ENCODE data around the gene SRC. TPM values are rescaled to one million over a fixed set of nuclear protein-coding genes. Genes with fewer than 3 reads are reported as not detected.

SRC gene
- polyA plus RNA-seq, 1 donor = 16.6 TPM

- DNase-seq (ENCODE audit: low read depth) = no peak
Observed at GRCh38 chr20:37423545-37423944, 77.6 kb downstream of the SRC start.

- no peak for DNase-seq (ENCODE audit: low read depth)
Observed at GRCh38 chr20:37424062-37424851, 78.3 kb downstream of the SRC start.

GRCh38 chr20:37425103-37425625, 79.2 kb downstream of the SRC start:
- no peak for DNase-seq (ENCODE audit: low read depth)

- DNase-seq (ENCODE audit: low read depth) = no peak
Observed at GRCh38 chr20:37426106-37426505, 80.2 kb downstream of the SRC start.

- no peak for DNase-seq (ENCODE audit: low read depth)
Observed at GRCh38 chr20:37426978-37427377, 81.0 kb downstream of the SRC start.

- no peak for DNase-seq (ENCODE audit: low read depth)
Observed at GRCh38 chr20:37430044-37430443, 84.1 kb downstream of the SRC start.

- DNase-seq (ENCODE audit: low read depth) = no peak
Observed at GRCh38 chr20:37430778-37431460, 85.0 kb downstream of the SRC start.

GRCh38 chr20:37431786-37432185, 85.8 kb downstream of the SRC start:
- no peak for DNase-seq (ENCODE audit: low read depth)

GRCh38 chr20:37432606-37433005, 86.7 kb downstream of the SRC start:
- DNase-seq (ENCODE audit: low read depth) = no peak

- no peak for DNase-seq (ENCODE audit: low read depth)
Observed at GRCh38 chr20:37435607-37436006, 89.7 kb downstream of the SRC start.

GRCh38 chr20:37436527-37437186, 90.7 kb downstream of the SRC start:
- no peak for DNase-seq (ENCODE audit: low read depth)

GRCh38 chr20:37437676-37438075, 91.7 kb downstream of the SRC start:
- DNase-seq (ENCODE audit: low read depth) = no peak

GRCh38 chr20:37438464-37439222, 92.7 kb downstream of the SRC start:
- no peak for DNase-seq (ENCODE audit: low read depth)

GRCh38 chr20:37439223-37439933, 93.4 kb downstream of the SRC start:
- DNase-seq (ENCODE audit: low read depth) = no peak

- DNase-seq (ENCODE audit: low read depth) = no peak
Observed at GRCh38 chr20:37441023-37441422, 95.1 kb downstream of the SRC start.

- no peak for DNase-seq (ENCODE audit: low read depth)
Observed at GRCh38 chr20:37442547-37442946, 96.6 kb downstream of the SRC start.

- DNase-seq (ENCODE audit: low read depth) = no peak
Observed at GRCh38 chr20:37442986-37443385, 97.0 kb downstream of the SRC start.

- no peak for DNase-seq (ENCODE audit: low read depth)
Observed at GRCh38 chr20:37443596-37443995, 97.7 kb downstream of the SRC start.

- no peak for DNase-seq (ENCODE audit: low read depth)
Observed at GRCh38 chr20:37445041-37445440, 99.1 kb downstream of the SRC start.

- no peak for DNase-seq (ENCODE audit: low read depth)
Observed at GRCh38 chr20:37446286-37447032, 100.5 kb downstream of the SRC start.
